Measurements from ENCODE around the gene CD58.

Gene CD58

GRCh38 chr1:116561563-116561962 lies 9.3 kb downstream of the CD58 start:
- no peak overlapping the region for H3K4me3 ChIP-seq (ENCODE audit: low read length)
- no peak for TF ChIP-seq ZNF274 (IDR thresholded peaks at IDR 0.05; ENCODE audit: low read depth, low read length)

- H3K4me3 ChIP-seq (ENCODE audit: low read length): no peak overlapping the region; the same call in 1 of the 2 replicates
- no peak for TF ChIP-seq ZNF274 (IDR thresholded peaks at IDR 0.05; ENCODE audit: low read depth, low read length)
These were observed 9.9 kb downstream of the CD58 start for GRCh38 chr1:116560704-116561490.

- peak overlapping the region; percentile 48; the same call in 1 of the 2 replicates for H3K4me3 ChIP-seq (ENCODE audit: low read length)
These were observed 11.5 kb downstream of the CD58 start for GRCh38 chr1:116559304-116559761.

GRCh38 chr1:116558571-116558970 lies 12.3 kb downstream of the CD58 start:
- no peak for TF ChIP-seq ZNF274 (IDR thresholded peaks at IDR 0.05; ENCODE audit: low read depth, low read length)
- H3K4me3 ChIP-seq (ENCODE audit: low read length): 0 out of 2 replicates have a peak overlapping the region, but pooled peaks have one; percentile 48

More at GRCh38 chr1:116559304-116559761, 11.5 kb downstream of the CD58 start:
- no peak for TF ChIP-seq ZNF274 (IDR thresholded peaks at IDR 0.05; ENCODE audit: low read depth, low read length)

GRCh38 chr1:116558140-116558549 lies 12.7 kb downstream of the CD58 start:
- peak overlapping the region; percentile 35; the same call in 1 of the 2 replicates for H3K4me3 ChIP-seq (ENCODE audit: low read length)
- no peak for TF ChIP-seq ZNF274 (IDR thresholded peaks at IDR 0.05; ENCODE audit: low read depth, low read length)

- peak overlapping the region; percentile 23; the same call in 1 of the 2 replicates for H3K4me3 ChIP-seq (ENCODE audit: low read length)
- TF ChIP-seq ZNF274 (IDR thresholded peaks at IDR 0.05; ENCODE audit: low read depth, low read length): no peak
These were observed 13.4 kb downstream of the CD58 start for GRCh38 chr1:116557323-116557878.

- no peak overlapping the region; the same call in 1 of the 2 replicates for H3K4me3 ChIP-seq (ENCODE audit: low read length)
- TF ChIP-seq ZNF274 (IDR thresholded peaks at IDR 0.05; ENCODE audit: low read depth, low read length): no peak
These were observed 14.4 kb downstream of the CD58 start for GRCh38 chr1:116556289-116557006.

- H3K4me3 ChIP-seq (ENCODE audit: low read length): peak overlapping the region; percentile 51; the same call in 1 of the 2 replicates
- no peak for TF ChIP-seq ZNF274 (IDR thresholded peaks at IDR 0.05; ENCODE audit: low read depth, low read length)
These were observed 15.9 kb downstream of the CD58 start for GRCh38 chr1:116554924-116555323.

- peak overlapping the region; percentile 16; the same call in 1 of the 2 replicates for H3K4me3 ChIP-seq (ENCODE audit: low read length)
- TF ChIP-seq ZNF274 (IDR thresholded peaks at IDR 0.05; ENCODE audit: low read depth, low read length): no peak
These were observed 17.3 kb downstream of the CD58 start for GRCh38 chr1:116553386-116554115.

GRCh38 chr1:116546354-116546977 lies 24.4 kb downstream of the CD58 start:
- no peak overlapping the region; the same call in 1 of the 2 replicates for H3K4me3 ChIP-seq (ENCODE audit: low read length)
- TF ChIP-seq ZNF274 (IDR thresholded peaks at IDR 0.05; ENCODE audit: low read depth, low read length): no peak

- TF ChIP-seq ZNF274 (IDR thresholded peaks at IDR 0.05; ENCODE audit: low read depth, low read length): no peak
- H3K4me3 ChIP-seq (ENCODE audit: low read length): peak overlapping the region; percentile 7; the same call in 1 of the 2 replicates
These were observed 25.5 kb downstream of the CD58 start for GRCh38 chr1:116545359-116545705.

GRCh38 chr1:116544588-116545358 lies 26.1 kb downstream of the CD58 start:
- TF ChIP-seq ZNF274 (IDR thresholded peaks at IDR 0.05; ENCODE audit: low read depth, low read length): no peak
- H3K4me3 ChIP-seq (ENCODE audit: low read length): peak overlapping the region; percentile 7; the same call in 1 of the 2 replicates

- no peak for TF ChIP-seq ZNF274 (IDR thresholded peaks at IDR 0.05; ENCODE audit: low read depth, low read length)
- H3K4me3 ChIP-seq (ENCODE audit: low read length): no peak overlapping the region
These were observed 30.7 kb downstream of the CD58 start for GRCh38 chr1:116540088-116540487.
